ENCODE data around the gene CD164L2.

Gene CD164L2

GRCh38 chr1:27365372-27366112 is 17.6 kb downstream of the CD164L2 start (continued):
- TF ChIP-seq ZNF335 (tag by site-specific recombination; conservative IDR thresholded peaks at IDR 0.05): peak; percentile 76
- no peak for TF ChIP-seq ZNF473 (tag by site-specific recombination; IDR thresholded peaks at IDR 0.05)
- TF ChIP-seq ZNF302 (tag by site-specific recombination; IDR thresholded peaks at IDR 0.05; ENCODE audit: low read depth): no peak
- peak; percentile 96 for TF ChIP-seq ZBTB8A (tag by site-specific recombination; IDR thresholded peaks at IDR 0.05)
- no peak for TF ChIP-seq OVOL3 (tag by site-specific recombination; IDR thresholded peaks at IDR 0.05)
- TF ChIP-seq ZNF660 (tag by site-specific recombination; IDR thresholded peaks at IDR 0.05): no peak
- no peak for TF ChIP-seq ZNF548 (tag by site-specific recombination; IDR thresholded peaks at IDR 0.05)
- no peak for TF ChIP-seq ZNF138 (tag by site-specific recombination; IDR thresholded peaks at IDR 0.05; ENCODE audit: borderline replicate concordance)
- TF ChIP-seq ZNF670 (tag by site-specific recombination; IDR thresholded peaks at IDR 0.05; ENCODE audit: low read depth): no peak
- no peak for TF ChIP-seq HOXD13 (CRISPR knock-in tag; IDR thresholded peaks at IDR 0.05; ENCODE audit: borderline replicate concordance)
- TF ChIP-seq ZNF549 (tag by site-specific recombination; IDR thresholded peaks at IDR 0.05): no peak
- TF ChIP-seq, protein P1, sequence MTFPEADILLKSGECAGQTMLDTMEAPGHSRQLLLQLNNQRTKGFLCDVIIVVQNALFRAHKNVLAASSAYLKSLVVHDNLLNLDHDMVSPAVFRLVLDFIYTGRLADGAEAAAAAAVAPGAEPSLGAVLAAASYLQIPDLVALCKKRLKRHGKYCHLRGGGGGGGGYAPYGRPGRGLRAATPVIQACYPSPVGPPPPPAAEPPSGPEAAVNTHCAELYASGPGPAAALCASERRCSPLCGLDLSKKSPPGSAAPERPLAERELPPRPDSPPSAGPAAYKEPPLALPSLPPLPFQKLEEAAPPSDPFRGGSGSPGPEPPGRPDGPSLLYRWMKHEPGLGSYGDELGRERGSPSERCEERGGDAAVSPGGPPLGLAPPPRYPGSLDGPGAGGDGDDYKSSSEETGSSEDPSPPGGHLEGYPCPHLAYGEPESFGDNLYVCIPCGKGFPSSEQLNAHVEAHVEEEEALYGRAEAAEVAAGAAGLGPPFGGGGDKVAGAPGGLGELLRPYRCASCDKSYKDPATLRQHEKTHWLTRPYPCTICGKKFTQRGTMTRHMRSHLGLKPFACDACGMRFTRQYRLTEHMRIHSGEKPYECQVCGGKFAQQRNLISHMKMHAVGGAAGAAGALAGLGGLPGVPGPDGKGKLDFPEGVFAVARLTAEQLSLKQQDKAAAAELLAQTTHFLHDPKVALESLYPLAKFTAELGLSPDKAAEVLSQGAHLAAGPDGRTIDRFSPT (tag by site-specific recombination; IDR thresholded peaks at IDR 0.05): peak; percentile 72
- peak; percentile 99 for TF ChIP-seq ZNF341 (tag by site-specific recombination; IDR thresholded peaks at IDR 0.05; ENCODE audit: low read depth)
- TF ChIP-seq YY2 (tag by site-specific recombination; IDR thresholded peaks at IDR 0.05): no peak
- TF ChIP-seq ZSCAN16 (tag by site-specific recombination; IDR thresholded peaks at IDR 0.05): no peak
- TF ChIP-seq SETDB1 (IDR thresholded peaks at IDR 0.05; ENCODE audit: insufficient read length, low read length): no peak
- no peak for TF ChIP-seq ZFP41 (tag by site-specific recombination; IDR thresholded peaks at IDR 0.05; ENCODE audit: borderline replicate concordance)
- TF ChIP-seq ZNF366 (tag by site-specific recombination; conservative IDR thresholded peaks at IDR 0.05): no peak
- TF ChIP-seq BCL11A (tag by site-specific recombination; IDR thresholded peaks at IDR 0.05; ENCODE audit: low read depth): 0 out of 2 replicates have a peak, but pooled peaks have one; percentile 10
- TF ChIP-seq MYNN (tag by site-specific recombination; IDR thresholded peaks at IDR 0.05; ENCODE audit: borderline replicate concordance): no peak
- no peak for TF ChIP-seq ZNF394 (tag by site-specific recombination; IDR thresholded peaks at IDR 0.05; ENCODE audit: borderline replicate concordance)
- peak; percentile 93 for TF ChIP-seq KLF8 (tag by site-specific recombination; IDR thresholded peaks at IDR 0.05)
- TF ChIP-seq, protein P2, sequence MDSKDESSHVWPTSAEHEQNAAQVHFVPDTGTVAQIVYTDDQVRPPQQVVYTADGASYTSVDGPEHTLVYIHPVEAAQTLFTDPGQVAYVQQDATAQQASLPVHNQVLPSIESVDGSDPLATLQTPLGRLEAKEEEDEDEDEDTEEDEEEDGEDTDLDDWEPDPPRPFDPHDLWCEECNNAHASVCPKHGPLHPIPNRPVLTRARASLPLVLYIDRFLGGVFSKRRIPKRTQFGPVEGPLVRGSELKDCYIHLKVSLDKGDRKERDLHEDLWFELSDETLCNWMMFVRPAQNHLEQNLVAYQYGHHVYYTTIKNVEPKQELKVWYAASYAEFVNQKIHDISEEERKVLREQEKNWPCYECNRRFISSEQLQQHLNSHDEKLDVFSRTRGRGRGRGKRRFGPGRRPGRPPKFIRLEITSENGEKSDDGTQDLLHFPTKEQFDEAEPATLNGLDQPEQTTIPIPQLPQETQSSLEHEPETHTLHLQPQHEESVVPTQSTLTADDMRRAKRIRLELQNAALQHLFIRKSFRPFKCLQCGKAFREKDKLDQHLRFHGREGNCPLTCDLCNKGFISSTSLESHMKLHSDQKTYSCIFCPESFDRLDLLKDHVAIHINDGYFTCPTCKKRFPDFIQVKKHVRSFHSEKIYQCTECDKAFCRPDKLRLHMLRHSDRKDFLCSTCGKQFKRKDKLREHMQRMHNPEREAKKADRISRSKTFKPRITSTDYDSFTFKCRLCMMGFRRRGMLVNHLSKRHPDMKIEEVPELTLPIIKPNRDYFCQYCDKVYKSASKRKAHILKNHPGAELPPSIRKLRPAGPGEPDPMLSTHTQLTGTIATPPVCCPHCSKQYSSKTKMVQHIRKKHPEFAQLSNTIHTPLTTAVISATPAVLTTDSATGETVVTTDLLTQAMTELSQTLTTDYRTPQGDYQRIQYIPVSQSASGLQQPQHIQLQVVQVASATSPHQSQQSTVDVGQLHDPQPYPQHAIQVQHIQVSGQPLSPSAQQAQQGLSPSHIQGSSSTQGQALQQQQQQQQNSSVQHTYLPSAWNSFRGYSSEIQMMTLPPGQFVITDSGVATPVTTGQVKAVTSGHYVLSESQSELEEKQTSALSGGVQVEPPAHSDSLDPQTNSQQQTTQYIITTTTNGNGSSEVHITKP (tag by site-specific recombination; IDR thresholded peaks at IDR 0.05): peak; percentile 90
- TF ChIP-seq ZNF423 (tag by site-specific recombination; IDR thresholded peaks at IDR 0.05): no peak
- TF ChIP-seq REPIN1 (tag by site-specific recombination; IDR thresholded peaks at IDR 0.05; ENCODE audit: low read depth): no peak
- TF ChIP-seq PRDM1 (tag by site-specific recombination; IDR thresholded peaks at IDR 0.05): no peak
- TF ChIP-seq ZNF792 (tag by site-specific recombination; IDR thresholded peaks at IDR 0.05): no peak
- TF ChIP-seq INSM2 (tag by site-specific recombination; IDR thresholded peaks at IDR 0.05): no peak
- TF ChIP-seq MZF1 (tag by site-specific recombination; IDR thresholded peaks at IDR 0.05; ENCODE audit: borderline replicate concordance): 0 out of 2 replicates have a peak, but pooled peaks have one; percentile 55
- no peak for TF ChIP-seq ZNF558 (tag by site-specific recombination; IDR thresholded peaks at IDR 0.05)
- no peak for TF ChIP-seq ZNF16 (tag by site-specific recombination; IDR thresholded peaks at IDR 0.05; ENCODE audit: low read depth)
- no peak for TF ChIP-seq ZNF501 (tag by site-specific recombination; IDR thresholded peaks at IDR 0.05)
- TF ChIP-seq GLI2 (tag by site-specific recombination; IDR thresholded peaks at IDR 0.05; ENCODE audit: borderline replicate concordance, low read depth): no peak
- TF ChIP-seq ZNF658 (tag by site-specific recombination; IDR thresholded peaks at IDR 0.05): no peak
- no peak for TF ChIP-seq OSR2 (tag by site-specific recombination; IDR thresholded peaks at IDR 0.05)

All from HEK293 (cell line).